ENCODE results near the gene GADD45A. TPM values are rescaled to one million over a fixed set of nuclear protein-coding genes. Genes with fewer than 3 reads are reported as not detected.
A peak's percentile ranks its signal among the peaks of the same experiment; 100 is the strongest.

Gene GADD45A
- total RNA-seq, 2 donors from 2014 or later = 48.0 to 52.4 TPM

DNA sequence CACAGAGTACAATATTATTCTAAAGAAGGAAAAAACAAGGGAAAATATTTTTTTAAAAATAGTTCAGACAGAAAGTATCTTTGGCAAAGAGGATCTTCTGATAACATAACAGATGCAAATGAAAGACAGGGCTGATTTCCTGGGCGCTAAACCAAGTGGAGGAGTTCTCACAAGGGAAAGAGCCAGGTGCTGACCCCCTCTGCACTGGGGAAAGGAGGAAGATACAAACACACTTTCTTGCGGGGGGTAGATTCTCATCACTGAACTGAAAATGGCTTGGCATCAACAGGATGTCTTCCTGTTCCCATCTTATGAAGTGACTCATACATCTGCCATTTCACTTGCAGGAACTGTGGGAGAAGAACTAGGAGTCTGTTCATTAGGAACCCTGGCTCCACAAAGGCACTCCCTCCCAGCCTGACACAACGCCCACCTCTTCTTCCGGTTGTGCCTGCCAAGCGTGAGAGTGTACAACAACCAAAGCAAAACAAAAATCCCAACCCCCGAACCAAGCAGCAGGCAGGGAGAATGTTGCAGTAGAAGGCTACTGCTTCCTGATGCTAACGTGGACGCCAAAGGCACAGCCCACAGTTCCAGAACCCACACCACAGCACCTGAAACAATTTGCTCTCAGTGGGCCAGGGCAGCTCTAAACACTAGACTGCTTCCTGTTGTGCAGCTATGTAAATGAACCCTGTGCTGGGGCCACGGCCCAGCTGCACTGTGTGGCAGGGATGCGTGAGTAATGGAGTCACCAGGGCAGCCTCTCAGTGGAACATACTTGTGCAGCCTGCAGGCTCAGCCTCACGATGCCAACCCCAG is 51.0 kb downstream of the GADD45A start:
- Histone ChIP-seq H3K36me3 (ENCODE audit: control insufficient read depth, insufficient read depth, low read length) (no peaks in the 10 kb centered on the region), H3K9ac (ENCODE audit: extremely low read depth, low read length, poor library complexity, severe bottlenecking) (no peak overlapping the region), H3K27me3 (ENCODE audit: control insufficient read depth, insufficient read depth, low read length, poor library complexity, severe bottlenecking) (no peaks in the 10 kb centered on the region), H3K9me3 (ENCODE audit: control insufficient read depth, low read length) (no peaks in the 10 kb centered on the region), H3K4me3 (ENCODE audit: low read length) (no peak overlapping the region), H3K4me1 (ENCODE audit: control insufficient read depth, insufficient read depth, low read length) (peaks cover 19% of the 10 kb centered on the region), H3K27ac (ENCODE audit: low read depth, low read length) (no peak overlapping the region)
- Mint-ChIP-seq H3K4me1 (peaks cover 27% of the 10 kb centered on the region), H3K27me3 (ENCODE audit: insufficient read depth) (no peaks in the 10 kb centered on the region), H3K36me3 (ENCODE audit: low read depth) (no peaks in the 10 kb centered on the region), H3K4me3 (no peak overlapping the region), H3K9me3 (no peaks in the 10 kb centered on the region), H3K27ac (peak overlapping the region; percentile 66)
- TF ChIP-seq, protein P1, sequence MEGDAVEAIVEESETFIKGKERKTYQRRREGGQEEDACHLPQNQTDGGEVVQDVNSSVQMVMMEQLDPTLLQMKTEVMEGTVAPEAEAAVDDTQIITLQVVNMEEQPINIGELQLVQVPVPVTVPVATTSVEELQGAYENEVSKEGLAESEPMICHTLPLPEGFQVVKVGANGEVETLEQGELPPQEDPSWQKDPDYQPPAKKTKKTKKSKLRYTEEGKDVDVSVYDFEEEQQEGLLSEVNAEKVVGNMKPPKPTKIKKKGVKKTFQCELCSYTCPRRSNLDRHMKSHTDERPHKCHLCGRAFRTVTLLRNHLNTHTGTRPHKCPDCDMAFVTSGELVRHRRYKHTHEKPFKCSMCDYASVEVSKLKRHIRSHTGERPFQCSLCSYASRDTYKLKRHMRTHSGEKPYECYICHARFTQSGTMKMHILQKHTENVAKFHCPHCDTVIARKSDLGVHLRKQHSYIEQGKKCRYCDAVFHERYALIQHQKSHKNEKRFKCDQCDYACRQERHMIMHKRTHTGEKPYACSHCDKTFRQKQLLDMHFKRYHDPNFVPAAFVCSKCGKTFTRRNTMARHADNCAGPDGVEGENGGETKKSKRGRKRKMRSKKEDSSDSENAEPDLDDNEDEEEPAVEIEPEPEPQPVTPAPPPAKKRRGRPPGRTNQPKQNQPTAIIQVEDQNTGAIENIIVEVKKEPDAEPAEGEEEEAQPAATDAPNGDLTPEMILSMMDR (conservative IDR thresholded peaks at IDR 0.05) = no peak
- DNase-seq = no peak
- 81 to 86% methylated on average over 7 to 11 of the region's 11 CpGs for WGBS, 2 experiments (ENCODE audit: insufficient coverage in 1 of 2, insufficient read length in 1 of 2)

DNA sequence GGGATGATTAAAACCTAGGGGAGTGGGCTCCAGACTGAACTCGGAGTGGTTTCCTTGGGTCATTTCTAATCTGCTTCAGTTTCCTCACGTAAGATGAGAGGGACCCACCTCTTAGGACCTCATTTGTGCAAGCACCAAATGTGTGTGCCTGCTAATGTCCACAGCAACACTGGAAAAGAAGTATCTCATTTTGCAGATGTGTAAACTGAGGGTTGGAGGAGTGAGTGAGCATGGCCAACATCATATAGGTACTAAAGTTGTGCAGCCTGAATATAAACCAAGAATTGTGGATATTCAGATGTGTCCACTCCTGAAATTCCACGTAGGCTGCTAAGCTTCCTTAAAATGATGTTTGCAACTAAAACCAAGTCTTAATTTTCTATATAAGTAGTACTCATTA is 51.7 kb downstream of the GADD45A start:
- TF ChIP-seq, protein P1 (conservative IDR thresholded peaks at IDR 0.05) = no peak
- peaks cover 25% of the 10 kb centered on the region for H3K4me1 Mint-ChIP-seq
- Histone ChIP-seq H3K4me1 (ENCODE audit: control insufficient read depth, insufficient read depth, low read length) (peaks cover 19% of the 10 kb centered on the region), H3K4me3 (ENCODE audit: low read length) (no peak overlapping the region), H3K9me3 (ENCODE audit: control insufficient read depth, low read length) (no peaks in the 10 kb centered on the region), H3K9ac (ENCODE audit: extremely low read depth, low read length, poor library complexity, severe bottlenecking) (no peak overlapping the region), H3K27ac (ENCODE audit: low read depth, low read length) (no peak overlapping the region), H3K36me3 (ENCODE audit: control insufficient read depth, insufficient read depth, low read length) (no peaks in the 10 kb centered on the region), H3K27me3 (ENCODE audit: control insufficient read depth, insufficient read depth, low read length, poor library complexity, severe bottlenecking) (no peaks in the 10 kb centered on the region)
- no peak overlapping the region for H3K27ac Mint-ChIP-seq
- H3K27me3 Mint-ChIP-seq (ENCODE audit: insufficient read depth) = no peaks in the 10 kb centered on the region
- H3K36me3 Mint-ChIP-seq (ENCODE audit: low read depth) = no peaks in the 10 kb centered on the region
- 92 to 95% methylated on average over 2 to 3 of the region's 3 CpGs for WGBS, 2 experiments (ENCODE audit: insufficient coverage in 1 of 2, insufficient read length in 1 of 2)
- DNase-seq = no peak
- H3K9me3 Mint-ChIP-seq = no peaks in the 10 kb centered on the region
- H3K4me3 Mint-ChIP-seq = no peak overlapping the region

DNA sequence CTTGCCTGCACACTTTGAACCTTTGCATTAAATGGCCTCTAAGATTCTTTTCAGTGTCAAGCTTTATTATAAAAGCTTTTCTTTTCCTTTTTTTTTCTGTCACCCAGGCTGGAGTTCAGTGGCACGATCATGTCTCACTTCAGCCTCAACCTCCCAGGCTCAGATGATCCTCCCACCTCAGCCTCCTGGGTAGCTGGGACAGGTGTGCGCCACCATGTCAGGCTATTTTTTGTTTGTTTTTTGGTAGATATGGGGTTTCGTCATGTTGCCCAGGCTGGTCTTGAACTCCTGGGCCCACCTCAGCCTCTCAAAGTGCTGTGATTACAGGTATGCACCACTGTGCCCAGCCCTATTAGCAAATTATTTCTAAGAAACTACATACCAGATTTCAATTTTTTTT is 52.9 kb downstream of the GADD45A start:
- H3K4me1 Mint-ChIP-seq = peaks cover 32% of the 10 kb centered on the region
- H3K27me3 Mint-ChIP-seq (ENCODE audit: insufficient read depth) = no peaks in the 10 kb centered on the region
- 92 to 94% methylated on average over 2 to 3 of the region's 3 CpGs for WGBS, 2 experiments (ENCODE audit: insufficient coverage in 1 of 2, insufficient read length in 1 of 2)
- peaks cover 26% of the 10 kb centered on the region for H3K4me1 ChIP-seq (ENCODE audit: control insufficient read depth, insufficient read depth, low read length)
- H3K4me3 Mint-ChIP-seq = no peak overlapping the region
- no peak overlapping the region for H3K27ac Mint-ChIP-seq
- H3K9me3 ChIP-seq (ENCODE audit: control insufficient read depth, low read length) = no peaks in the 10 kb centered on the region
- no peak overlapping the region for H3K9ac ChIP-seq (ENCODE audit: extremely low read depth, low read length, poor library complexity, severe bottlenecking)
- no peaks in the 10 kb centered on the region for H3K36me3 ChIP-seq (ENCODE audit: control insufficient read depth, insufficient read depth, low read length)
- H3K36me3 Mint-ChIP-seq (ENCODE audit: low read depth) = no peaks in the 10 kb centered on the region
- H3K9me3 Mint-ChIP-seq = no peaks in the 10 kb centered on the region
- no peak for DNase-seq
- H3K4me3 ChIP-seq (ENCODE audit: low read length) = no peak overlapping the region
- TF ChIP-seq, protein P1 (conservative IDR thresholded peaks at IDR 0.05) = no peak
- no peaks in the 10 kb centered on the region for H3K27me3 ChIP-seq (ENCODE audit: control insufficient read depth, insufficient read depth, low read length, poor library complexity, severe bottlenecking)
- H3K27ac ChIP-seq (ENCODE audit: low read depth, low read length) = no peak overlapping the region

Other genes with a start within 250 kb of the GADD45A start
- gene GNG12, start 148.3 kb downstream of the GADD45A start, total RNA-seq = 1 to 10 TPM; 7.7 to 9.2 TPM